Common myeloid progenitor, CD34-positive (primary cell): ENCODE data around the gene ZNF154.

Experiments
- CTCF ChIA-PET: fragments of 350-600 bp; sonication (Branson Sonifier 250); formaldehyde crosslinking; loops from one replicate; lab custom pipeline; 2021; ENCODE audit warnings: antibody characterized with exemption; lab: Charles Lee
- POLR2A ChIA-PET: fragments of 350-600 bp; sonication (Branson Sonifier 250); formaldehyde crosslinking; loops from one replicate; lab custom pipeline; 2021; ENCODE audit warnings: antibody characterized with exemption; lab: Charles Lee
- DNase-seq, 3 donors: peaks; one replicate each; pipeline versions ENCODE4 v3.0.0 to v3.0.0-alpha.2; 2013
- H3K27ac ChIP-seq, 2 experiments: 1 replicate in 1 of 2; 2 replicates in 1 of 2; pipeline ENCODE4 v1.7.0; 2013; ENCODE audit warnings: inconsistent platforms in 2 of 2, low read length in 2 of 2, mild to moderate bottlenecking in 2 of 2, low read depth in 1 of 2, moderate library complexity in 1 of 2; ENCODE audit not compliant: severe bottlenecking in 2 of 2, insufficient read depth in 1 of 2, poor library complexity in 1 of 2
- H3K27me3 ChIP-seq, 5 experiments: replicated peaks in 2 of 5; 1 replicate in 3 of 5; 2 replicates in 2 of 5; pipeline versions ENCODE4 v1.6.1 to v1.7.0; 2013; ENCODE audit warnings: low read length in 4 of 5, mild to moderate bottlenecking in 2 of 5, moderate library complexity in 2 of 5, inconsistent platforms in 1 of 5; ENCODE audit not compliant: insufficient read depth in 5 of 5, control insufficient read depth in 4 of 5
- H3K36me3 ChIP-seq, 4 experiments: 1 replicate in 2 of 4; 2 replicates in 2 of 4; pipeline versions ENCODE4 v1.6.1 to v1.7.0; 2013; ENCODE audit warnings: low read length in 3 of 4, control low read depth in 1 of 4, mild to moderate bottlenecking in 1 of 4; ENCODE audit not compliant: control insufficient read depth in 4 of 4, insufficient read depth in 4 of 4
- H3K4me1 ChIP-seq, 4 experiments: 1 replicate in 3 of 4; 2 replicates in 1 of 4; pipeline versions ENCODE4 v1.6.1 to v1.7.1; 2013; ENCODE audit warnings: low read length in 3 of 4, mild to moderate bottlenecking in 3 of 4, control low read depth in 1 of 4, inconsistent platforms in 1 of 4, moderate library complexity in 1 of 4; ENCODE audit not compliant: control insufficient read depth in 4 of 4, insufficient read depth in 4 of 4; ENCODE audit errors: control extremely low read depth in 1 of 4
- H3K4me3 ChIP-seq, 7 experiments: 1 replicate in 4 of 7; 2 replicates in 3 of 7; pipeline versions ENCODE4 v1.5.1 to v1.7.0; 2013; ENCODE audit warnings: mild to moderate bottlenecking in 7 of 7, low read length in 6 of 7, moderate library complexity in 6 of 7, inconsistent platforms in 2 of 7, low read depth in 2 of 7, control low read depth in 1 of 7; ENCODE audit not compliant: insufficient read depth in 4 of 7, control insufficient read depth in 1 of 7; ENCODE audit errors: extremely low read depth in 1 of 7
- H3K9me3 ChIP-seq, 5 experiments: 1 replicate in 4 of 5; 2 replicates in 1 of 5; pipeline versions ENCODE4 v1.6.1 to v1.7.1; 2013; ENCODE audit warnings: low read length in 4 of 5, mild to moderate bottlenecking in 2 of 5, inconsistent platforms in 1 of 5, low read depth in 1 of 5, moderate library complexity in 1 of 5; ENCODE audit not compliant: control insufficient read depth in 4 of 5, insufficient read depth in 2 of 5; ENCODE audit errors: control extremely low read depth in 1 of 5
- WGBS: methylation state at CpG from one replicate; pipeline ENCODE4 v1.1.5; 2013; ENCODE audit not compliant: insufficient coverage; 5-methylcytosine and 5-hydroxymethylcytosine counted together

Gene ZNF154

DNA sequence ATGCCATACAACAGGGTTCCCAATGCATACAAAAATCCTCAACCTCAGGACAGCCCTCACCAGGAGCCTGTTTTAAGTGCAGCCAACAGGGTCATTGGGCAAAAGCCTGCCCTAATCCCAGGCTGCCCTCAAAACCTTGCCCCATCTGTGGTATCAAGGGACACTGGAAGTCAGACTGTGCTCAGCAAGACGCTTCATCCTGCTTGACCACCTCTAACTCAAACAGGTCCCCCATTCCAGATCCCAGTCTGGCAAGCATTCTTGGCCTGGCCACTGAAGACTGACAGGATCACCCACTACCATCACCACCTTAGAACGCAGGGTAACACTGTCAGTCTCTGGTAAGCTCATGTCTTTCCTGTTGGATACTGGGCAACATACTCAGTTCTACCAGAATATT lies 55.3 kb downstream of the ZNF154 start:
- CTCF ChIA-PET: no interaction called here
- no peaks in the 10 kb centered on the region for H3K36me3 ChIP-seq
- no peak for DNase-seq
- H3K9me3 ChIP-seq: peaks cover 0 to 28% (median 11%) of the 10 kb centered on the region in 5 experiments
- H3K4me1 ChIP-seq: peaks cover 0 to 14% (median 5%) of the 10 kb centered on the region in 4 experiments
- POLR2A ChIA-PET: no interaction called here
- H3K4me3 ChIP-seq: no peak overlapping the region
- WGBS: 100% methylated on average over 1 of the region's 2 CpGs
- no peak overlapping the region for H3K27ac ChIP-seq
- H3K27me3 ChIP-seq: no peaks in the 10 kb centered on the region

DNA sequence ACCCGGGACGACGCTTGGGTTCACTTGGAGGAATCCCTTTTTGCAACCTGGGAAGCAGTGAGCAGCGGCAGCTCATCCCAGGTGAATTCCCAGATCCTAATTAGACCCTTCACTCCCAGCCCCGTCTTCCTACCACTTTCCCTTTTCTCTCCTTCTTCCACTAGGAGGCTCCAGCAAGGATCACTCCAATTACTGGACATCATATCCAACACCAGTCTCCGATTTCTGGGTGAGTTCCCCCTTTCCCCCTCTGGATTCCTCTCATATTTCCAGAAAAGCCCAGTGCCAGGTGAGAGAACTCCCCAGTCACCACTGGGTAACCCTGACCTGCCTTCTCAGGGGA lies 57.4 kb downstream of the ZNF154 start:
- Histone ChIP-seq H3K9me3 (peaks cover 0 to 31% (median 11%) of the 10 kb centered on the region in 5 experiments), H3K4me3 (peak overlapping the region in 2 of 7 experiments; percentile 18 to 37), H3K27ac (no peak overlapping the region), H3K27me3 (no peaks in the 10 kb centered on the region), H3K36me3 (no peaks in the 10 kb centered on the region), H3K4me1 (peaks cover 0 to 14% (median 5%) of the 10 kb centered on the region in 4 experiments)
- DNase-seq: no peak
- CTCF ChIA-PET: no interaction called here
- WGBS: 71% methylated on average over 6 of the region's 6 CpGs
- POLR2A ChIA-PET: no interaction called here

DNA sequence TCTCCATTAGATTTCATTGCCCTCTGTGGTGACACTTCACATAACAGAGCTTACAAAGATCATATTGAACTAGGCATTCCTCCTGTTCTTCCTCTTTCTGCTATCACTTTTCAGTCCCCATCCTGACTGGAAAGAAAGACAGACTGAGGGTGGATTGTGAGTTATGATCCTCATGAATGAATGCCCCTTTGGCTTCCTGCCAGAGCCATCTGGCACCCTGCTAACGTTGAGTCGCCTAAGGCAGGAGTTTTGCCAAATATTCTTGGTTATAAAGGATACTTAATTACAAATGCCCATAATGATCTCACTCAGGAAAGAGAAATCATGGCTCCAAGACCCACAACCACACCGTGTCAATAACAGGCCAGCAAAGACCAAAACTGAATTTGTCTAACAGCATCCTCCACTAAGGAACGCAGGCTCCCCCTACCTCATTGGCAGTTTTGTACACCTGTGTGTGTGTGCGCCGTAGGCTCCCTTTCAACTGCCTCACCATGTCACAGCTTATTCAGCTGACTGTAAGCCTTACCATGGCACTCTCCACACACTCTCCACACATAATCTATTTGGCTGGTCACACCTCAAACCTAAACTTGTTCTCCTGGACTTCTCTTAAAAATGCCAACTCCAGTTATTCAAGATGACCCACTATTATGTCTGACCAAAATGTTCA lies 60.5 kb downstream of the ZNF154 start:
- no peak for DNase-seq
- H3K36me3 ChIP-seq: peaks cover 0 to under 1% (median 0%) of the 10 kb centered on the region in 4 experiments
- no peak overlapping the region for H3K4me3 ChIP-seq
- peaks cover 0 to 20% (median 6%) of the 10 kb centered on the region in 5 experiments for H3K9me3 ChIP-seq
- 89% methylated on average over 4 of the region's 6 CpGs for WGBS
- H3K27ac ChIP-seq: no peak overlapping the region
- POLR2A ChIA-PET: no interaction called here
- peaks cover 0 to 14% (median 5%) of the 10 kb centered on the region in 4 experiments for H3K4me1 ChIP-seq
- CTCF ChIA-PET: no interaction called here
- H3K27me3 ChIP-seq: no peaks in the 10 kb centered on the region
